ENCODE results near the gene CD63. TPM values are rescaled to one million over a fixed set of nuclear protein-coding genes. Genes with fewer than 3 reads are reported as not detected.

CD63 gene
- total and polyA plus RNA-seq, 3 experiments from 2014 or later = 200 to 375 (median 202) TPM

DNA sequence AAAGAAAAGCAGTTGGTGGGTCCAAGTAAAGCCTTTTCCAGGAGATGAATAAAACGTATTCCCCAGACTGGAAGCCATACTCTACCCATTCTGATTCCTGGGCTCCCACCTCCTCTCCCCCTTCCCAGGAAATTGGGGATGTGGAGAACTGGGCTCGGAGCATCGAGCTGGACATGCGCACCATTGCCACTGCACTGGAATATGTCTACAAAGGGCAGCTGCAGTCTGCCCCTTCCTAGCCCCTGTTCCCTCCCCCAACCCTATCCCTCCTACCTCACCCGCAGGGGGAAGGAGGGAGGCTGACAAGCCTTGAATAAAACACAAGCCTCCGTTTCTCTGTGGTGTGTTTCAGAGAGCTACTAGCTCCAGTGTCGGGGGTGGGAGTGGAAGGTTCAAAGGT is 9.4 kb downstream of the CD63 start:
- Mint-ChIP-seq H3K27ac (peak overlapping the region in 4 of 8 donors; percentile 17 to 80 (median 54)), H3K4me3 (peak overlapping the region in 1 of 7 donors; percentile 30), H3K4me1 (peaks cover 31 to 65% (median 33%) of the 10 kb centered on the region in 3 donors), H3K36me3 (peaks cover 0 to 37% (median 2%) of the 10 kb centered on the region in 3 donors), H3K9me3 (no peaks in the 10 kb centered on the region), H3K27me3 (peaks cover 0 to 5% of the 10 kb centered on the region in 2 donors)
- DNase-seq = no peak
- CTCF ChIA-PET = interaction anchor here (1.5 to 6.9 kb wide), 3 partner anchors 10 to 63 kb away, joined by 5 to 67 read pairs (median 20); partner anchors contain the start of gene CD63
- Histone ChIP-seq H3K27me3 (ENCODE audit: insufficient read depth, low read length, poor library complexity, severe bottlenecking) (no peaks in the 10 kb centered on the region), H3K4me1 (ENCODE audit: insufficient read depth, low read length) (peaks cover 24% of the 10 kb centered on the region), H3K27ac (ENCODE audit: low read depth, low read length) (no peak overlapping the region), H3K4me3 (ENCODE audit: low read length) (no peak overlapping the region), H3K9me3 (ENCODE audit: low read length) (no peaks in the 10 kb centered on the region), H3K36me3 (ENCODE audit: insufficient read depth, low read length) (no peaks in the 10 kb centered on the region)
- POLR2A ChIA-PET = interaction anchor here (0.6 to 0.8 kb wide), 2 partner anchors 12 to 18 kb away, joined by 3 to 5 read pairs; no protein-coding TSS in a partner anchor

DNA sequence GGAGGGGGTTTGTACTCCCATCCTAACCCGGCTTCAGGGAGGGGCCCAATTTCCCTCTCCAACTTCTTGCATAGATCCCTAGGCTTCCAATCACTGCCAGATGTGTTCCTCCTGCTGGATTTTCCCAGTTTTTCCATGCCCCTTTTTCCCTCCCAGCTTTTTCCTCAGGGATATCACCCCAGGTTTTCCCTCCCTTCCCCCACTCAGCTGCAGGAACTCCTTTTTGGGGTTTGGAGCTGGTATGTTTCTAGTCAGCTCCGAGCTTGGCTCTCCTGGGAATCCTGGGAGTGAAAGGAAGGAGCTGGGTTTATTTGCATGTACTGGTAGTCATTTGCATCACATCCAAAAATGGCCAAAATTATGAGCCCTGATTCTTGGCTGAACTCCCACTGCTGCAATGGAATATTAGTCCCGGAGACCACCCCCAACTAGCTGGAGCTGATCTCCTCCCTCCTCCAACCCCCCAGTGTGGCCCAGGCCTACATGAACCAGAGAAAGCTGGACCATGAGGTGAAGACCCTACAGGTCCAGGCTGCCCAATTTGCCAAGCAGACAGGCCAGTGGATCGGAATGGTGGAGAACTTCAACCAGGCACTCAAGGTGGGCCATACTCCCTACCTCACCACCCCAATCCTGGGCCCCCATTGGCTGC is 10.1 kb downstream of the CD63 start:
- CTCF ChIA-PET = interaction anchor here (1.0 to 6.9 kb wide), 4 partner anchors 11 to 19 kb away, joined by 3 to 67 read pairs (median 28); partner anchors contain the start of gene CD63
- H3K36me3 ChIP-seq (ENCODE audit: insufficient read depth, low read length) = no peaks in the 10 kb centered on the region
- H3K36me3 Mint-ChIP-seq = peaks cover 0 to 33% (median 2%) of the 10 kb centered on the region in 3 donors
- peak overlapping the region in 2 of 7 donors; percentile 30 to 39 for H3K4me3 Mint-ChIP-seq
- POLR2A ChIA-PET = interaction anchor here (0.6 kb wide), 1 partner anchor 13 kb away, joined by 5 read pairs; no protein-coding TSS in a partner anchor
- peaks cover 24% of the 10 kb centered on the region for H3K4me1 ChIP-seq (ENCODE audit: insufficient read depth, low read length)
- no peak overlapping the region for H3K4me3 ChIP-seq (ENCODE audit: low read length)
- H3K27ac ChIP-seq (ENCODE audit: low read depth, low read length) = no peak overlapping the region
- peaks cover 0 to 5% of the 10 kb centered on the region in 2 donors for H3K27me3 Mint-ChIP-seq
- no peak for DNase-seq
- peaks cover 31 to 65% (median 33%) of the 10 kb centered on the region in 3 donors for H3K4me1 Mint-ChIP-seq
- peak overlapping the region in 4 of 8 donors; percentile 17 to 61 (median 54) for H3K27ac Mint-ChIP-seq
- no peaks in the 10 kb centered on the region for H3K9me3 ChIP-seq (ENCODE audit: low read length)
- no peaks in the 10 kb centered on the region for H3K9me3 Mint-ChIP-seq
- no peaks in the 10 kb centered on the region for H3K27me3 ChIP-seq (ENCODE audit: insufficient read depth, low read length, poor library complexity, severe bottlenecking)

DNA sequence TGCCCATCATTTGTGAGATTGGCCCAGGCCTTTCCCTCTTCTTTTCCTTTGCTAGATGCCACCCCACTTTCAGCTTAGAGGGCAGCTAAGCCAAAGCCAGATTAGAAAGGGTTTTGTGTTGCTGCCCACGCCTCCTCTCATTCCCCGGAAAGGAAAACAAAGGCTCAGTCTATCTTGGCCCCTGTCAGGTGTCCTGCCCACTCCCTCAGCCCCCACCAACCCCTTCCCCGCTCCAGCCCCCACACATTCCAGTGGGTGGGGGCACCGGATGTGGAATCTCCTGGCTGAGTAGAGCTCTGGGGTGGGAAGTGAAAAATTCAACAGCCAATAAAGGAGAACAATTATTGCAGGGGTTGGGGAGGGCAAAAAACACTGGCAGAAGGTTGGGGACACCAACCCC is 10.8 kb downstream of the CD63 start:
- Mint-ChIP-seq H3K27ac (peak overlapping the region in 4 of 8 donors; percentile 35 to 98 (median 52)), H3K36me3 (peaks cover 0 to 26% (median 0%) of the 10 kb centered on the region in 3 donors), H3K4me1 (peaks cover 31 to 65% (median 33%) of the 10 kb centered on the region in 3 donors), H3K9me3 (no peaks in the 10 kb centered on the region), H3K27me3 (peaks cover 0 to 5% of the 10 kb centered on the region in 2 donors), H3K4me3 (peak overlapping the region in 5 of 7 donors; percentile 5 to 94 (median 90))
- CTCF ChIA-PET = interaction anchor here (1.0 to 3.8 kb wide), 2 partner anchors 12 to 19 kb away, joined by 3 to 37 read pairs; no protein-coding TSS in a partner anchor
- DNase-seq = no peak
- POLR2A ChIA-PET = interaction anchor here (1.3 kb wide), 1 partner anchor 256 kb away, joined by 3 read pairs; the partner anchor contains the start of gene RAB5B
- Histone ChIP-seq H3K27me3 (ENCODE audit: insufficient read depth, low read length, poor library complexity, severe bottlenecking) (no peaks in the 10 kb centered on the region), H3K36me3 (ENCODE audit: insufficient read depth, low read length) (no peaks in the 10 kb centered on the region), H3K4me1 (ENCODE audit: insufficient read depth, low read length) (peaks cover 24% of the 10 kb centered on the region), H3K4me3 (ENCODE audit: low read length) (no peak overlapping the region), H3K9me3 (ENCODE audit: low read length) (no peaks in the 10 kb centered on the region), H3K27ac (ENCODE audit: low read depth, low read length) (no peak overlapping the region)

DNA sequence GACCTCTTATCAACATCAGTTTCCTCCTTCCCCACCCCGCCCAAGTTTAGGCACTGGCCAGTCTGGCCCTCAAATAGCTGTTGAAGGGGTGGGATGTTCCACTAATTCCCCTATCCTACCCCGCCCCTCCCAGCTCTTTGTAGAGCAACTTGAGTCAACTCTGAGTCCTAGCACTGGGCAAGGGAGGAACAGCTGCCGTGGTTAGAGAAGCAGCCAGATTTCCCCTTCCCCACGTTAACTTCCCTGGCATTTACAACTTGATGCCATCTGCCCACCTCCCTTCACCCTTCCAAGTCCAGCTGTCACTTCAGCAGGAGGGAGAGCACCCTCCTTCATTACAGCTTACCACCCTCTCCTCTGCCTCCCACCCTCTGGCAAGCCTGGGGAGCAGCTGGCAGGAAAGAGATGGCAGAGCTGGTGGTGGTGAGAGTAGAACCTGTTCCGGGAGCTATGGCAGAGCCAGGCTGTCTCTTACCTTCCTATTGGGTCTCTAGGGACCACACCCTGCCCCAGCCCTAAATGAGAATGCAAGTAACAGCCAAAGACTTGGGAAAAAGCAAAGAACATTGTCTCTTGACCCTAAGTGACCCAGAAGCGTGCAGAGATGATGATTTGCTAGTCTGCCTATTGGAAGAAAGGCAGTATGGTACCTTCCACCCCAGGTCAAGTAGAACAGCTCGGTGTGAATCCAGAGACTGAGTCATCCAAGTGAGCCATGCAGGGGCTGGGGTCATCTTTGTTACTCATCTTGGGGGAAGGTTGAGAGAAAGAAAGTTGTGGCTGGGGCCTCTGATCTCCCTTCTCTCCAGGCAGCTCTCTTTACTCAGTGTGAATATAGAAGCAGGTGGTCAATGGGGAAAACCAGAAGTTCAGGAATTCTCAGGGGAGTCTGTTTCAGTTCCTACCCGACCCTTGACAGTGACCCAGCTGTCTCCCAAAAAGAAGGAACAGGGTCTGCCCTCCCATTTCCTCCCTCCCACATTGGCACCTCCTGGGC is 11.5 kb downstream of the CD63 start:
- DNase-seq = no peak
- POLR2A ChIA-PET = interaction anchor here (1.0 to 2.3 kb wide), 3 partner anchors 21 to 472 kb away, joined by 3 to 8 read pairs (median 3); partner anchors contain the start of genes RAB5B and SMARCC2

DNA sequence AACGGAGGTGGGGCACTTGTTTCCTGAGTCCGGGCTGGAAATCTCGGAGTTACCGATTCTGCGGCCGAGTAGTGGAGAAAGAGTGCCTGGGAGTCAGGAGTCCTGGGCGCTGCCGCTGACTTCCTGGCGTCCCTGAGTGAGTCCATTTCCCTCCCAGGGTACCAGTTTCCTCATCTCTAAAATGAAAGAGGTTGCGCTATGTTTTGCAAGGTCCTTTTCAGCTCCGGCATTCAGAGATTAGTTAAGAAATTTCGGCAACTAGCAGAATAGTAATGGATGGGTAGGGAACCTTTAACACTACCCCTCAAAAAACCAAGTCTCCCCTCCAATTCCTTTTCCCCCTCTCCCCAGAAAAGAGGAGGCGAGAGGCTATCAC is 12.2 kb downstream of the CD63 start:
- Mint-ChIP-seq H3K27ac (peak overlapping the region; percentile 89 to 98 (median 95)), H3K36me3 (peaks cover 0 to 25% (median 0%) of the 10 kb centered on the region in 3 donors), H3K4me3 (peak overlapping the region; percentile 82 to 97 (median 93)), H3K9me3 (no peaks in the 10 kb centered on the region), H3K4me1 (peaks cover 31 to 62% (median 33%) of the 10 kb centered on the region in 3 donors), H3K27me3 (peaks cover 0 to 5% of the 10 kb centered on the region in 2 donors)
- no peaks in the 10 kb centered on the region for H3K27me3 ChIP-seq (ENCODE audit: insufficient read depth, low read length, poor library complexity, severe bottlenecking)
- no peak for DNase-seq
- H3K27ac ChIP-seq (ENCODE audit: low read depth, low read length) = peak overlapping the region; percentile 79
- POLR2A ChIA-PET = interaction anchor here (0.9 to 2.3 kb wide), 7 partner anchors 13 to 970 kb away, joined by 3 to 8 read pairs (median 4); partner anchors contain the start of genes CD63, DNAJC14, ORMDL2 and RAB5B
- peak overlapping the region; percentile 98 for H3K4me3 ChIP-seq (ENCODE audit: low read length)
- H3K9me3 ChIP-seq (ENCODE audit: low read length) = no peaks in the 10 kb centered on the region
- H3K36me3 ChIP-seq (ENCODE audit: insufficient read depth, low read length) = no peaks in the 10 kb centered on the region
- H3K4me1 ChIP-seq (ENCODE audit: insufficient read depth, low read length) = peaks cover 24% of the 10 kb centered on the region
- CTCF ChIA-PET = interaction anchor here (0.8 to 3.8 kb wide), 6 partner anchors 8 to 212 kb away, joined by 3 to 37 read pairs (median 4); partner anchors contain the start of gene DNAJC14

More for the DNA sequence above, 11.5 kb downstream of the CD63 start:
- peaks cover 24% of the 10 kb centered on the region for H3K4me1 ChIP-seq (ENCODE audit: insufficient read depth, low read length)
- Mint-ChIP-seq H3K9me3 (no peaks in the 10 kb centered on the region), H3K4me1 (peaks cover 31 to 65% (median 33%) of the 10 kb centered on the region in 3 donors), H3K36me3 (peaks cover 0 to 26% (median 0%) of the 10 kb centered on the region in 3 donors), H3K27me3 (peaks cover 0 to 5% of the 10 kb centered on the region in 2 donors), H3K4me3 (peak overlapping the region; percentile 82 to 97 (median 93)), H3K27ac (peak overlapping the region in 7 of 8 donors; percentile 84 to 98 (median 95))
- CTCF ChIA-PET = interaction anchor here (1.0 to 3.8 kb wide), 4 partner anchors 12 to 211 kb away, joined by 3 to 37 read pairs (median 4); no protein-coding TSS in a partner anchor
- H3K4me3 ChIP-seq (ENCODE audit: low read length) = peak overlapping the region; percentile 98
- no peak overlapping the region for H3K27ac ChIP-seq (ENCODE audit: low read depth, low read length)
- no peaks in the 10 kb centered on the region for H3K36me3 ChIP-seq (ENCODE audit: insufficient read depth, low read length)
- no peaks in the 10 kb centered on the region for H3K27me3 ChIP-seq (ENCODE audit: insufficient read depth, low read length, poor library complexity, severe bottlenecking)
- no peaks in the 10 kb centered on the region for H3K9me3 ChIP-seq (ENCODE audit: low read length)

DNA sequence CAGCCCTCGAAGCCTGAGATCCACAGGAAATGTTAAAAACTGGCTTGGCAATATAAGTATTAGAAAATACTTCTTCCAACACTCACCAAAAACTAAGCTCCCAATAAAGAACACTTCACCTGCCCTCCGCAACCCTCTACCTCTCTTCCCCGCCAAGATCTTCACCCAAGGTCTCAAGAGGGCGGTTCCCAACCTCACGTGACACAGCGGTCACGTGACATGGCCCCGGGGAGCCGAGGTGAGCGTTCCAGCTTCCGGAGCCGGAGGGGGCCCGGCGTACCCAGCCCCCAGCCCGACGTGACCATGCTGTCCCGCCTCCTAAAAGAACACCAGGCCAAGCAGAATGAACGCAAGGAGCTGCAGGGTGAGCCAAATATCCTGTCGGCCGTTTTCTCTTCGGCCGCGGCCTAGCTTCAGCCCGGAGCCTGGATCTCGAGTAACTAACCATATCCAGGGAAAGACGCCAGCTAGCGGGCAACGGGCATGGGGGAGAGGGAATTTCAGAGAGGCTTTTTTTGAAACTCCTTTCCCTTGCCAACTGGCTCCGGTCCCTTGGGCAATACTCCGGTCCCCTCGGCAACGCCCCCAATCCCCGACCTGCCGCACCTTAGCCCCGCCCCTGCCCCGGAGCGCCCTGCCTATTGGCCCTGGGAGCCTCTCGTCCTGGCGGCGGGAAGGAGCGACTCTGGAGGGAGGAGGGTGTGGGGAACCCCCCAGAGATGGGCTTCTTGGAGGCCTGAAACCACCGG is 12.8 kb downstream of the CD63 start, which contains the start of gene BLOC1S1:
TSS of gene BLOC1S1 (plus strand) at position 214 of the 749 bp plus-strand sequence. CDS start at position 220, 6 bp downstream.
- no peaks in the 10 kb centered on the region for H3K9me3 Mint-ChIP-seq
- ChIA-PET CTCF (interaction anchor here (0.5 to 3.8 kb wide), 7 partner anchors 9 to 780 kb away, joined by 3 to 37 read pairs (median 4); partner anchors contain the start of gene DNAJC14), POLR2A (interaction anchor here (0.7 to 2.3 kb wide), 10 partner anchors 9 to 970 kb away, joined by 3 to 8 read pairs (median 3); partner anchors contain the start of genes CD63, DNAJC14, ORMDL2 and RAB5B)
- H3K27ac Mint-ChIP-seq = peak within 1 kb of the TSS; percentile 89 to 98 (median 95)
- peaks cover 0 to 5% of the 10 kb centered on the region in 2 donors for H3K27me3 Mint-ChIP-seq
- peaks cover 0 to 25% (median 0%) of the 10 kb centered on the region in 3 donors for H3K36me3 Mint-ChIP-seq
- peaks cover 31 to 57% (median 33%) of the 10 kb centered on the region in 3 donors for H3K4me1 Mint-ChIP-seq
- Histone ChIP-seq H3K9me3 (ENCODE audit: low read length) (no peaks in the 10 kb centered on the region), H3K36me3 (ENCODE audit: insufficient read depth, low read length) (no peaks in the 10 kb centered on the region), H3K4me3 (ENCODE audit: low read length) (peak within 1 kb of the TSS; percentile 98), H3K27ac (ENCODE audit: low read depth, low read length) (peak within 1 kb of the TSS; percentile 79), H3K27me3 (ENCODE audit: insufficient read depth, low read length, poor library complexity, severe bottlenecking) (no peaks in the 10 kb centered on the region), H3K4me1 (ENCODE audit: insufficient read depth, low read length) (peaks cover 21% of the 10 kb centered on the region)
- peak within 1 kb of the TSS; percentile 82 to 97 (median 93) for H3K4me3 Mint-ChIP-seq
- peak; percentile 87 to 96 (median 92) for DNase-seq

Measured in CD8-positive, alpha-beta memory T cell (primary cell).